H1 (cell line): ENCODE results near the gene PRKCA. TPM values are rescaled to one million over a fixed set of nuclear protein-coding genes. Genes with fewer than 3 reads are reported as not detected.

Source experiments
- CTCF ChIA-PET: fragments of 300-600 bp; sonication (Branson Sonifier 250); formaldehyde crosslinking; loops from one replicate; lab custom pipeline; 2021; ENCODE audit not compliant: partially characterized antibody; lab: Charles Lee
- POLR2A ChIA-PET: fragments of 300-600 bp; sonication (Branson Sonifier 250); formaldehyde crosslinking; loops from one replicate; lab custom pipeline; 2021; ENCODE audit warnings: inconsistent platforms; ENCODE audit not compliant: partially characterized antibody; lab: Charles Lee
- DNase-seq, 2 experiments: peaks; one replicate each; pipeline versions ENCODE4 v3.0.0 to v3.0.0-alpha.2; 2010 to 2022; ENCODE audit warnings: low spot score in 2 of 2, low read depth in 1 of 2, mixed read lengths in 1 of 2
- FAIRE-seq: peaks from 2 replicates; lab custom pipeline; 2011; peaks lifted over from hg19 to GRCh38; lab: Jason Lieb, UNC
- H2AFZ ChIP-seq: 2 replicates; pipeline ENCODE4 v1.8.1; 2012; ENCODE audit warnings: low read length, inconsistent platforms
- H2AK5ac ChIP-seq: 2 replicates; pipeline ENCODE4 v1.6.1; 2013; ENCODE audit warnings: low read depth, low read length
- H2BK120ac ChIP-seq: replicated peaks from 2 replicates; pipeline ENCODE3; 2013; ENCODE audit warnings: low read depth, low read length, inconsistent platforms
- H2BK12ac ChIP-seq: 2 replicates; pipeline ENCODE4 v1.6.1; 2013; ENCODE audit warnings: low read depth, low read length
- H2BK15ac ChIP-seq: 2 replicates; pipeline ENCODE4 v1.6.1; 2013; ENCODE audit warnings: low read length
- H2BK20ac ChIP-seq: 2 replicates; pipeline ENCODE4 v1.6.1; 2013; ENCODE audit warnings: low read length
- H2BK5ac ChIP-seq: 2 replicates; pipeline ENCODE4 v1.6.1; 2013; ENCODE audit warnings: low read depth, low read length
- H3K14ac ChIP-seq: 2 replicates; pipeline ENCODE4 v1.6.1; 2013; ENCODE audit warnings: inconsistent platforms; ENCODE audit not compliant: insufficient read length
- H3K18ac ChIP-seq: 2 replicates; pipeline ENCODE4 v1.6.1; 2013; ENCODE audit warnings: low read length; ENCODE audit errors: extremely low read depth
- H3K23ac ChIP-seq: 2 replicates; pipeline ENCODE4 v1.6.1; 2013; ENCODE audit warnings: inconsistent platforms; ENCODE audit not compliant: insufficient read length
- H3K23me2 ChIP-seq: 2 replicates; pipeline ENCODE4 v1.6.1; 2013; ENCODE audit warnings: low read depth, low read length
- H3K27ac ChIP-seq: 2 replicates; pipeline ENCODE4 v1.6.1; 2011; ENCODE audit warnings: low read depth, low read length, inconsistent platforms
- H3K27me3 ChIP-seq, 4 experiments: replicated peaks in 1 of 4; 1 replicate in 1 of 4; 2 replicates in 3 of 4; pipeline versions ENCODE4 v1.6.1 to v1.8.1; 2011 to 2013; ENCODE audit warnings: low read length in 3 of 4, mild to moderate bottlenecking in 3 of 4, inconsistent platforms in 2 of 4, mixed read lengths in 2 of 4, moderate library complexity in 1 of 4; ENCODE audit not compliant: control insufficient read depth in 3 of 4, insufficient read depth in 3 of 4; ENCODE audit errors: extremely low read depth in 1 of 4
- H3K36me3 ChIP-seq, 4 experiments: 2 replicates each; pipeline versions ENCODE4 v1.6.1 to v1.8.1; 2011 to 2013; ENCODE audit warnings: mild to moderate bottlenecking in 4 of 4, low read length in 3 of 4, moderate library complexity in 2 of 4, control low read depth in 1 of 4, inconsistent platforms in 1 of 4; ENCODE audit not compliant: insufficient read depth in 4 of 4, control insufficient read depth in 2 of 4
- H3K4ac ChIP-seq: replicated peaks from 2 replicates; pipeline ENCODE3; 2013; ENCODE audit warnings: low read length, low read depth, mixed read lengths, inconsistent platforms; ENCODE audit not compliant: insufficient read length
- H3K4me1 ChIP-seq, 4 experiments: replicated peaks in 1 of 4; 1 replicate in 1 of 4; 2 replicates in 3 of 4; pipeline versions ENCODE4 v1.6.1 to v1.8.1; 2011 to 2013; ENCODE audit warnings: low read length in 3 of 4, inconsistent platforms in 2 of 4, mixed read lengths in 1 of 4; ENCODE audit not compliant: insufficient read depth in 4 of 4, control insufficient read depth in 3 of 4
- H3K4me2 ChIP-seq, 2 experiments: 2 replicates each; pipeline versions ENCODE4 v1.6.1 to v1.8.1; 2011 to 2013; ENCODE audit warnings: low read depth in 2 of 2, low read length in 2 of 2, control low read depth in 1 of 2, inconsistent platforms in 1 of 2, mild to moderate bottlenecking in 1 of 2; ENCODE audit not compliant: insufficient read depth in 1 of 2
- H3K4me3 ChIP-seq, 4 experiments: fragments of 200-600, 300-600 bp in 1 of 4; sonication (generic), shearing (Covaris generic), sonication (Bioruptor Twin) in 1 of 4; 2 replicates each; pipeline versions ENCODE4 v1.5.1 to v1.8.1; 2011 to 2016; ENCODE audit warnings: low read length in 4 of 4, low read depth in 3 of 4, control low read depth in 2 of 4, inconsistent platforms in 2 of 4, mild to moderate bottlenecking in 2 of 4, mixed read lengths in 1 of 4, moderate library complexity in 1 of 4; ENCODE audit not compliant: insufficient read depth in 2 of 4; ENCODE audit errors: extremely low read depth in 1 of 4
- H3K56ac ChIP-seq: replicated peaks from 2 replicates; pipeline ENCODE3; 2013; ENCODE audit warnings: low read depth, mild to moderate bottlenecking, mixed read lengths, low read length, inconsistent platforms; ENCODE audit not compliant: insufficient read length
- H3K79me1 ChIP-seq: 2 replicates; pipeline ENCODE4 v1.6.1; 2013; ENCODE audit warnings: low read depth, low read length, control low read depth
- H3K79me2 ChIP-seq, 2 experiments: 2 replicates each; pipeline versions ENCODE4 v1.6.1 to v1.8.1; 2012 to 2013; ENCODE audit warnings: low read length in 2 of 2, mild to moderate bottlenecking in 2 of 2, inconsistent platforms in 1 of 2; ENCODE audit not compliant: insufficient read depth in 2 of 2, control insufficient read depth in 1 of 2
- H3K9ac ChIP-seq, 4 experiments: replicated peaks in 1 of 4; 1 replicate in 1 of 4; 2 replicates in 3 of 4; pipeline versions ENCODE4 v1.6.1 to v1.8.1; 2011 to 2013; ENCODE audit warnings: low read depth in 3 of 4, low read length in 3 of 4, control low read depth in 2 of 4, mild to moderate bottlenecking in 2 of 4, moderate library complexity in 2 of 4, inconsistent platforms in 1 of 4; ENCODE audit errors: extremely low read depth in 1 of 4
- H3K9me3 ChIP-seq, 2 experiments: 2 replicates each; pipeline versions ENCODE4 v1.6.1 to v1.8.1; 2012 to 2013; ENCODE audit warnings: mild to moderate bottlenecking in 2 of 2, moderate library complexity in 2 of 2, control low read depth in 1 of 2, inconsistent platforms in 1 of 2, low read depth in 1 of 2, low read length in 1 of 2, mixed read lengths in 1 of 2; ENCODE audit not compliant: insufficient read depth in 2 of 2
- H4K20me1 ChIP-seq, 2 experiments: replicated peaks in 1 of 2; 2 replicates each; pipeline versions ENCODE3 to v1.8.1; 2011 to 2013; ENCODE audit warnings: inconsistent platforms in 2 of 2, low read length in 2 of 2, mild to moderate bottlenecking in 1 of 2; ENCODE audit not compliant: insufficient read depth in 2 of 2, control insufficient read depth in 1 of 2
- H4K5ac ChIP-seq: 2 replicates; pipeline ENCODE4 v1.6.1; 2013; ENCODE audit warnings: low read length, low read depth, mixed read lengths, inconsistent platforms; ENCODE audit not compliant: insufficient read length
- H4K8ac ChIP-seq: 2 replicates; pipeline ENCODE4 v1.8.0; 2013; ENCODE audit warnings: mild to moderate bottlenecking, moderate library complexity, low read length, inconsistent platforms; ENCODE audit not compliant: insufficient read depth; ENCODE audit errors: extremely low read depth
- H4K91ac ChIP-seq: replicated peaks from 2 replicates; pipeline ENCODE3; 2013; ENCODE audit warnings: low read length, mixed read lengths, inconsistent platforms; ENCODE audit not compliant: insufficient read length
- ATF3 ChIP-seq: IDR thresholded peaks from 2 replicates; pipeline ENCODE4 v1.6.1; 2011; ENCODE audit warnings: low read depth, mild to moderate bottlenecking, low read length; ENCODE audit not compliant: insufficient read depth
- CHD2 ChIP-seq: IDR thresholded peaks from 2 replicates; pipeline ENCODE4 v1.6.1; 2012; ENCODE audit warnings: low read length, improper control_type of control experiment
- EZH2 ChIP-seq: fragments of 200-600 bp; sonication (generic); IDR thresholded peaks from 2 replicates; pipeline ENCODE4 v1.7.1; 2012; ENCODE audit warnings: low read depth, mild to moderate bottlenecking, moderate library complexity, low read length, inconsistent platforms; ENCODE audit not compliant: severe bottlenecking
- GTF2F1 ChIP-seq: IDR thresholded peaks from 2 replicates; pipeline ENCODE4 v1.6.1; 2012; ENCODE audit warnings: low read depth, low read length, improper control_type of control experiment, borderline replicate concordance
- MAFK ChIP-seq: IDR thresholded peaks from 2 replicates; pipeline ENCODE4 v1.6.1; 2012; ENCODE audit warnings: low read depth, mild to moderate bottlenecking, improper control_type of control experiment, low read length
- POLR2AphosphoS5 ChIP-seq: IDR thresholded peaks from 2 replicates; pipeline ENCODE4 v1.6.1; 2011; ENCODE audit warnings: low read depth, low read length
- POU5F1 ChIP-seq: IDR thresholded peaks from 2 replicates; pipeline ENCODE4 v1.6.1; 2011; ENCODE audit warnings: low read depth, mild to moderate bottlenecking, low read length, moderate library complexity
- SAP30 ChIP-seq: fragments of 300-600 bp; sonication (generic); IDR thresholded peaks from 2 replicates; pipeline ENCODE4 v1.7.1; 2012; ENCODE audit warnings: low read length, moderate library complexity, mild to moderate bottlenecking, inconsistent platforms; ENCODE audit not compliant: insufficient read depth, insufficient replicate concordance
- SIX5 ChIP-seq: IDR thresholded peaks from 2 replicates; pipeline ENCODE4 v1.6.1; 2011; ENCODE audit warnings: mild to moderate bottlenecking, low read depth, low read length
- TAF1 ChIP-seq: IDR thresholded peaks from 2 replicates; pipeline ENCODE4 v1.6.1; 2011; ENCODE audit warnings: mild to moderate bottlenecking, low read depth, low read length
- TEAD4 ChIP-seq: IDR thresholded peaks from 2 replicates; pipeline ENCODE4 v1.6.1; 2012; ENCODE audit warnings: low read depth, low read length, inconsistent platforms, mixed read lengths
- YY1 ChIP-seq: IDR thresholded peaks from 2 replicates; pipeline ENCODE4 v1.6.1; 2011; ENCODE audit warnings: low read depth, mild to moderate bottlenecking, low read length
- WGBS, 2 experiments: shearing (Covaris generic) in 1 of 2; methylation state at CpG; one replicate each; pipeline versions ENCODE4 v1.1.6 to v1.1.7; 2013 to 2015; ENCODE audit warnings: low lambda C conversion rate in 2 of 2, mixed read lengths in 2 of 2, inconsistent platforms in 1 of 2, low coverage in 1 of 2, missing lambda C conversion rate in 1 of 2; ENCODE audit not compliant: insufficient replicate concordance in 2 of 2, insufficient coverage in 1 of 2, insufficient read length in 1 of 2; ENCODE audit errors: extremely low coverage in 1 of 2, missing lambda C conversion rate in 1 of 2; 5-methylcytosine and 5-hydroxymethylcytosine counted together
- polyA plus RNA-seq, 7 experiments: library from polyadenylated mRNA; depleted of rRNA in 3 of 7; stranded (reverse) in 5 of 7; unstranded in 2 of 7; fragments of >200 nt in 5 of 7; fragments of 200-250 nt in 2 of 7; gene quantifications; 1 replicate in 5 of 7; 2 replicates in 1 of 7; 4 replicates in 1 of 7; pipeline versions ENCODE4 v1.2.1 to v1.2.3, GENCODE V29; 2011 to 2013; ENCODE audit warnings: missing spikeins in 2 of 7, mixed read lengths in 2 of 7
- total RNA-seq: library from RNA; stranded (reverse); fragmentation: NEBNext Ultra II Directional; extraction: Animal tissue kit (Norgen Biotek cat#: 25700); gene quantifications from 2 replicates; pipeline ENCODE4 v1.2.1, GENCODE V29; 2021
- TF ChIP-seq, protein P1 (sequence below): IDR thresholded peaks from 2 replicates; pipeline ENCODE4 v1.6.1; 2011; ENCODE audit warnings: low read length, improper control_type of control experiment

PRKCA gene
- total and polyA plus RNA-seq, 2 of the 8 experiments (the other 6 are each of a cell fraction or from before 2014, with no cell fraction given), result 5.8 to 17.8 TPM

- no peaks in the 10 kb centered on the region for H3K9me3 ChIP-seq
- H2AFZ ChIP-seq, result no peak overlapping the region
- no peak overlapping the region for H3K56ac ChIP-seq
- CTCF ChIA-PET, result interaction anchor here (0.7 to 1.2 kb wide), 3 partner anchors 9 to 174 kb away, joined by 3 read pairs; no protein-coding TSS in a partner anchor
- no peaks in the 10 kb centered on the region for H3K36me3 ChIP-seq
- H2BK5ac ChIP-seq, result no peak overlapping the region
- no peaks in the 10 kb centered on the region for H4K20me1 ChIP-seq
- H3K27me3 ChIP-seq, result no peaks in the 10 kb centered on the region
- no peak overlapping the region for H2AK5ac ChIP-seq
- no peak overlapping the region for H4K8ac ChIP-seq
- H3K18ac ChIP-seq, result no peak overlapping the region
- no peaks in the 10 kb centered on the region for H3K23me2 ChIP-seq
- no peak overlapping the region for H3K4ac ChIP-seq
- no peak overlapping the region for H3K4me3 ChIP-seq
- H2BK12ac ChIP-seq, result no peak overlapping the region
- no peak overlapping the region for H4K5ac ChIP-seq
- no peak overlapping the region for H3K14ac ChIP-seq
- no peak overlapping the region for H3K27ac ChIP-seq
- peaks cover 0 to 5% (median 0%) of the 10 kb centered on the region in 4 experiments; a peak in 3 of 7 replicates for H3K4me1 ChIP-seq
- H2BK20ac ChIP-seq, result no peak overlapping the region
- H3K23ac ChIP-seq, result no peak overlapping the region
- H4K91ac ChIP-seq, result no peak overlapping the region
- H2BK120ac ChIP-seq, result no peak overlapping the region
- POLR2A ChIA-PET, result no interaction called here
- no peak overlapping the region for H2BK15ac ChIP-seq
- no peaks in the 10 kb centered on the region; the same call in 1 of the 2 replicates for H3K79me1 ChIP-seq
- DNase-seq, result no peak
- peaks cover 0 to 15% of the 10 kb centered on the region in 2 experiments; a peak in 2 of 4 replicates for H3K79me2 ChIP-seq
- 89% methylated on average over 4 of the region's 4 CpGs; no CpG with 5 or more reads in 1 of the 2 experiments for WGBS, 2 experiments
- FAIRE-seq, result no peak
- no peak overlapping the region for H3K9ac ChIP-seq
- H3K4me2 ChIP-seq, result no peak overlapping the region
- no peak for TF ChIP-seq TEAD4
- no peak for TF ChIP-seq POLR2AphosphoS5
- no peak for TF ChIP-seq SAP30
- TF ChIP-seq MAFK, result no peak
- no peak for TF ChIP-seq YY1
- no peak for TF ChIP-seq EZH2
- TF ChIP-seq TAF1, result no peak
- TF ChIP-seq CHD2, result no peak
- TF ChIP-seq, protein P1, sequence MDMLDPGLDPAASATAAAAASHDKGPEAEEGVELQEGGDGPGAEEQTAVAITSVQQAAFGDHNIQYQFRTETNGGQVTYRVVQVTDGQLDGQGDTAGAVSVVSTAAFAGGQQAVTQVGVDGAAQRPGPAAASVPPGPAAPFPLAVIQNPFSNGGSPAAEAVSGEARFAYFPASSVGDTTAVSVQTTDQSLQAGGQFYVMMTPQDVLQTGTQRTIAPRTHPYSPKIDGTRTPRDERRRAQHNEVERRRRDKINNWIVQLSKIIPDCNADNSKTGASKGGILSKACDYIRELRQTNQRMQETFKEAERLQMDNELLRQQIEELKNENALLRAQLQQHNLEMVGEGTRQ, result no peak
- no peak for TF ChIP-seq SIX5
- no peak for TF ChIP-seq POU5F1
- no peak for TF ChIP-seq GTF2F1
- TF ChIP-seq ATF3, result no peak
Observed at GRCh38 chr17:66338937-66339336, 36.5 kb downstream of the PRKCA start.
